ENCODE data around the gene TMEM63C.

- TF ChIP-seq, protein P1, sequence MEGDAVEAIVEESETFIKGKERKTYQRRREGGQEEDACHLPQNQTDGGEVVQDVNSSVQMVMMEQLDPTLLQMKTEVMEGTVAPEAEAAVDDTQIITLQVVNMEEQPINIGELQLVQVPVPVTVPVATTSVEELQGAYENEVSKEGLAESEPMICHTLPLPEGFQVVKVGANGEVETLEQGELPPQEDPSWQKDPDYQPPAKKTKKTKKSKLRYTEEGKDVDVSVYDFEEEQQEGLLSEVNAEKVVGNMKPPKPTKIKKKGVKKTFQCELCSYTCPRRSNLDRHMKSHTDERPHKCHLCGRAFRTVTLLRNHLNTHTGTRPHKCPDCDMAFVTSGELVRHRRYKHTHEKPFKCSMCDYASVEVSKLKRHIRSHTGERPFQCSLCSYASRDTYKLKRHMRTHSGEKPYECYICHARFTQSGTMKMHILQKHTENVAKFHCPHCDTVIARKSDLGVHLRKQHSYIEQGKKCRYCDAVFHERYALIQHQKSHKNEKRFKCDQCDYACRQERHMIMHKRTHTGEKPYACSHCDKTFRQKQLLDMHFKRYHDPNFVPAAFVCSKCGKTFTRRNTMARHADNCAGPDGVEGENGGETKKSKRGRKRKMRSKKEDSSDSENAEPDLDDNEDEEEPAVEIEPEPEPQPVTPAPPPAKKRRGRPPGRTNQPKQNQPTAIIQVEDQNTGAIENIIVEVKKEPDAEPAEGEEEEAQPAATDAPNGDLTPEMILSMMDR (IDR thresholded peaks at IDR 0.05; ENCODE audit: low read length) = no peak
- TF ChIP-seq EZH2phosphoT487 (IDR thresholded peaks at IDR 0.05; ENCODE audit: low read length) = no peak
These were observed 2.9 kb upstream of the TMEM63C start for GRCh38 chr14:77178656-77179055.

All from MM.1S (cell line).